PC-3 (cell line): Measurements from ENCODE around the gene TTK. TPM values are rescaled to one million over a fixed set of nuclear protein-coding genes. Genes with fewer than 3 reads are reported as not detected.

ENCODE experiments used
- ATAC-seq: fragments of 200-7000 bp; cut with Tn5 transposase; 2 replicates; pipeline ENCODE4 v1.9.1; 2020; ENCODE audit warnings: mild to moderate bottlenecking, moderate library complexity
- BruUV-seq: library from RNA; stranded (reverse); fragments of 400-500 nt; replicated peaks from 2 replicates; lab custom pipeline; 2021; lab: Mats Ljungman, UMichigan
- CTCF ChIA-PET: fragments of 300-600 bp; sonication (Branson Sonifier 250); formaldehyde crosslinking; loops from one replicate; lab custom pipeline; 2022; ENCODE audit warnings: antibody characterized with exemption; lab: Charles Lee
- POLR2A ChIA-PET: fragments of 300-600 bp; sonication (Branson Sonifier 250); formaldehyde crosslinking; loops from one replicate; lab custom pipeline; 2022; ENCODE audit warnings: antibody characterized with exemption; ENCODE audit not compliant: unreplicated experiment; lab: Charles Lee
- DNase-seq: peaks from one replicate; pipeline ENCODE4 v3.0.0-alpha.2; 2015
- H2AFZ ChIP-seq: fragments of 300-600 bp; sonication (generic); 2 replicates; pipeline ENCODE4 v1.6.0; 2016; ENCODE audit warnings: antibody characterized with exemption, low read length
- H3F3A ChIP-seq: fragments of 300-600 bp; sonication (generic); one replicate; pipeline ENCODE4 v1.6.0; 2017; ENCODE audit warnings: antibody characterized with exemption, low read length, control low read depth, mild to moderate bottlenecking; ENCODE audit not compliant: unreplicated experiment
- H3K27ac ChIP-seq: fragments of 300-600 bp; sonication (generic); 2 replicates; pipeline ENCODE4 v1.5.1; 2016; ENCODE audit warnings: mild to moderate bottlenecking, low read length
- H3K27me3 ChIP-seq: fragments of 300-600 bp; sonication (generic); 2 replicates; pipeline ENCODE4 v1.6.1; 2016; ENCODE audit warnings: low read length, mixed read lengths
- H3K36me3 ChIP-seq: fragments of 300-600 bp; sonication (generic); 2 replicates; pipeline ENCODE4 v1.6.1; 2016; ENCODE audit warnings: low read depth, mixed run types, low read length, mixed read lengths
- H3K4me1 ChIP-seq: fragments of 300-600 bp; sonication (generic); 2 replicates; pipeline ENCODE4 v1.5.1; 2016; ENCODE audit warnings: low read length; ENCODE audit not compliant: insufficient read depth
- H3K4me2 ChIP-seq: fragments of 300-600 bp; sonication (generic); 2 replicates; pipeline ENCODE4 v1.6.0; 2016; ENCODE audit warnings: low read length
- H3K4me3 ChIP-seq: fragments of 300-600 bp; sonication (generic); 2 replicates; pipeline ENCODE4 v1.5.1; 2016; ENCODE audit warnings: mild to moderate bottlenecking, low read length, mixed read lengths
- H3K79me2 ChIP-seq: fragments of 300-600 bp; sonication (generic); 2 replicates; pipeline ENCODE4 v1.6.1; 2017; ENCODE audit warnings: low read length, mixed read lengths
- H3K9ac ChIP-seq: fragments of 300-600 bp; sonication (generic); 2 replicates; pipeline ENCODE4 v1.6.0; 2016; ENCODE audit warnings: mild to moderate bottlenecking, low read length
- H3K9me2 ChIP-seq: fragments of 300-600 bp; sonication (generic); replicated peaks from 2 replicates; pipeline ENCODE4 v1.6.1; 2016; ENCODE audit warnings: mixed run types, low read length, mixed read lengths
- H3K9me3 ChIP-seq: fragments of 300-600 bp; sonication (generic); 2 replicates; pipeline ENCODE4 v1.6.1; 2016; ENCODE audit warnings: low read length, mixed read lengths
- H4K20me1 ChIP-seq: fragments of 300-600 bp; sonication (generic); 2 replicates; pipeline ENCODE4 v1.6.1; 2016; ENCODE audit warnings: low read length, mixed read lengths
- CTCF ChIP-seq: fragments of 300-600 bp; sonication (generic); conservative IDR thresholded peaks from 2 replicates; pipeline ENCODE4 v1.5.1; 2017; ENCODE audit warnings: antibody characterized with exemption, low read depth, mild to moderate bottlenecking, low read length
- EZH2 ChIP-seq: fragments of 300-600 bp; sonication (generic); IDR thresholded peaks from one replicate; pipeline ENCODE4 v1.6.1; 2017; ENCODE audit warnings: antibody characterized with exemption, mild to moderate bottlenecking, low read length; ENCODE audit not compliant: unreplicated experiment
- EZH2phosphoT487 ChIP-seq: fragments of 300-600 bp; sonication (generic); IDR thresholded peaks from 2 replicates; pipeline ENCODE4 v1.6.1; 2018; ENCODE audit warnings: mild to moderate bottlenecking, antibody characterized with exemption, low read length, borderline replicate concordance
- intact Hi-C: fragments of 100-400 bp; cut with micrococcal nuclease; formaldehyde crosslinking; loops from 2 replicates; pipeline ENCODE4 v1.9.0; 2023
- total RNA-seq: library from RNA; depleted of rRNA; stranded (reverse); fragments of >200 nt; gene quantifications from 2 replicates; pipeline ENCODE4 v1.2.3, GENCODE V29; 2014

Gene TTK
- total RNA-seq, 1 experiment from 2014 or later = 39.0 TPM

- H3K9ac ChIP-seq = no peak overlapping the region
- no peak for DNase-seq
- no peak overlapping the region for H2AFZ ChIP-seq
- TF ChIP-seq EZH2phosphoT487 = no peak
- TF ChIP-seq CTCF = no peak
- TF ChIP-seq EZH2 = no peak
- no peaks in the 10 kb centered on the region for H3K4me1 ChIP-seq
- no peaks in the 10 kb centered on the region for H3K79me2 ChIP-seq
- H4K20me1 ChIP-seq = no peaks in the 10 kb centered on the region
- no TSS peak for BruUV-seq
- H3K27ac ChIP-seq = no peak overlapping the region
- no peaks in the 10 kb centered on the region for H3K9me3 ChIP-seq
- intact Hi-C loops = no loop called here
- ChIA-PET POLR2A (no interaction called here), CTCF (no interaction called here)
- H3F3A ChIP-seq = no peaks in the 10 kb centered on the region
- H3K4me2 ChIP-seq = no peak overlapping the region
- H3K4me3 ChIP-seq = no peak overlapping the region
- no peaks in the 10 kb centered on the region for H3K27me3 ChIP-seq
- H3K36me3 ChIP-seq = no peaks in the 10 kb centered on the region
- ATAC-seq = no peak
- H3K9me2 ChIP-seq = no peaks in the 10 kb centered on the region
Measured at GRCh38 chr6:79985128-79985527, 19.3 kb upstream of the TTK start.

DNA sequence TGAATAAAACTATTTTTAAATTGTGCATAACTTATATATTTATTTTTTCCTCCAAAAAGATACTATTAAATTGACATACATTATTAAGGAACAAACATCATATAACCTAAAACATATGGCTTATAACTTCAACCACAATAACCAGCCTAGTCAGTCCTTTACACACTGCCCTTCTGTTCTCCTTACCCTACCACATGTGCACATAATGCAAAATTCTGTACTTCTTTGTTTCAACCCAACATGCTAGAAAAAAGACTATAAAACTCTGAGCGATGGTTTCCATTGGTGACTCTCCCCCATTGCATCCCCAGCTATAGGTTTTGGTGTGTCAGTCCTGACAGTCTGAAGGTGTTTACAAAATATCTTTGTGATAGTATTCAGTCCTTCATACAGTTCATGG lies 14.8 kb upstream of the TTK start:
- no peaks in the 10 kb centered on the region for H3K36me3 ChIP-seq
- H3K27ac ChIP-seq = no peak overlapping the region
- no peak overlapping the region for H3K4me3 ChIP-seq
- no peak overlapping the region for H3K9ac ChIP-seq
- no TSS peak for BruUV-seq
- H3K4me2 ChIP-seq = no peak overlapping the region
- H3K4me1 ChIP-seq = no peaks in the 10 kb centered on the region
- no peaks in the 10 kb centered on the region for H3K27me3 ChIP-seq
- no peaks in the 10 kb centered on the region for H3K9me2 ChIP-seq
- intact Hi-C loops = no loop called here
- CTCF ChIA-PET = no interaction called here
- H3K9me3 ChIP-seq = no peaks in the 10 kb centered on the region
- POLR2A ChIA-PET = no interaction called here
- H4K20me1 ChIP-seq = no peaks in the 10 kb centered on the region
- H3F3A ChIP-seq = no peaks in the 10 kb centered on the region
- TF ChIP-seq EZH2phosphoT487 = no peak
- no peak for TF ChIP-seq CTCF
- no peak for TF ChIP-seq EZH2
- H3K79me2 ChIP-seq = no peaks in the 10 kb centered on the region
- ATAC-seq = no peak
- DNase-seq = no peak
- no peak overlapping the region for H2AFZ ChIP-seq

GRCh38 chr6:79993012-79993910 lies 11.2 kb upstream of the TTK start:
- H3K9me2 ChIP-seq = no peaks in the 10 kb centered on the region
- no peaks in the 10 kb centered on the region for H3K9me3 ChIP-seq
- ATAC-seq = no peak
- no TSS peak for BruUV-seq
- ChIA-PET CTCF (no interaction called here), POLR2A (no interaction called here)
- DNase-seq = no peak
- H3K36me3 ChIP-seq = no peaks in the 10 kb centered on the region
- no peaks in the 10 kb centered on the region for H4K20me1 ChIP-seq
- TF ChIP-seq EZH2phosphoT487 (no peak), EZH2 (no peak), CTCF (no peak)
- no peak overlapping the region for H3K4me3 ChIP-seq
- H3K9ac ChIP-seq = no peak overlapping the region
- H3K27ac ChIP-seq = no peak overlapping the region
- H2AFZ ChIP-seq = no peak overlapping the region
- no peaks in the 10 kb centered on the region for H3K27me3 ChIP-seq
- no peaks in the 10 kb centered on the region for H3K79me2 ChIP-seq
- H3K4me2 ChIP-seq = no peak overlapping the region
- H3F3A ChIP-seq = no peaks in the 10 kb centered on the region
- intact Hi-C loops = no loop called here
- H3K4me1 ChIP-seq = no peaks in the 10 kb centered on the region
